Sigmoid colon (tissue), 7 donors: ENCODE results near the gene COL5A1. TPM values are rescaled to one million over a fixed set of nuclear protein-coding genes. Genes with fewer than 3 reads are reported as not detected.

Experiments used
- DNase-seq: peaks from one replicate; pipeline ENCODE4 v3.0.0-alpha.2; 2019
- H3K27ac ChIP-seq, 4 donors: fragments of 200-600 bp; sonication (generic); one replicate each; pipeline ENCODE4 v1.5.1; 2016 to 2019; ENCODE audit warnings: mild to moderate bottlenecking in 1 of 4
- H3K27me3 ChIP-seq, 3 donors: fragments of 200-600 bp; sonication (generic); one replicate each; pipeline ENCODE4 v1.5.1; 2019; ENCODE audit warnings: mild to moderate bottlenecking in 1 of 3
- H3K36me3 ChIP-seq, 4 donors: fragments of 200-600 bp; sonication (generic); one replicate each; pipeline ENCODE4 v1.5.1; 2016 to 2019
- H3K4me1 ChIP-seq, 4 donors: fragments of 200-600 bp; sonication (generic); one replicate each; pipeline ENCODE4 v1.5.1; 2017 to 2019
- H3K4me3 ChIP-seq, 4 donors: fragments of 200-600 bp; sonication (generic); one replicate each; pipeline ENCODE4 v1.5.1; 2017 to 2019; ENCODE audit warnings: mild to moderate bottlenecking in 2 of 4, moderate library complexity in 1 of 4
- H3K9me3 ChIP-seq, 4 donors: fragments of 200-600 bp in 3 of 4; sonication (generic) in 3 of 4; one replicate each; pipeline versions ENCODE4 v1.5.1 to v1.6.1; 2013 to 2019
- CTCF ChIP-seq, 4 experiments: fragments of 450-650 bp in 3 of 4; fragments of 200-600 bp in 1 of 4; IDR thresholded peaks; one replicate each; pipeline ENCODE4 v1.5.1; 2016 to 2019; ENCODE audit warnings: antibody characterized with exemption in 4 of 4, mild to moderate bottlenecking in 3 of 4, moderate library complexity in 2 of 4
- EP300 ChIP-seq, 4 donors: sonication (generic); formaldehyde crosslinking; IDR thresholded peaks; one replicate each; pipeline ENCODE4 v1.6.1; 2017; ENCODE audit warnings: antibody characterized with exemption in 4 of 4
- POLR2A ChIP-seq, 2 donors: fragments of 450-650 bp; IDR thresholded peaks; one replicate each; pipeline ENCODE4 v1.6.1; 2016; ENCODE audit warnings: antibody characterized with exemption in 2 of 2, mild to moderate bottlenecking in 2 of 2, moderate library complexity in 2 of 2
- POLR2AphosphoS5 ChIP-seq, 4 donors: sonication (generic); formaldehyde crosslinking; IDR thresholded peaks; one replicate each; pipeline ENCODE4 v1.6.1; 2017; ENCODE audit warnings: antibody characterized with exemption in 4 of 4
- WGBS, 2 donors: extraction: QIAGEN DNeasy Blood & Tissue Kit; methylation state at CpG; one replicate each; pipeline ENCODE4 v1.1.7; 2013; 5-methylcytosine and 5-hydroxymethylcytosine counted together
- intact Hi-C: fragments of 100-400 bp; cut with DNase I; formaldehyde crosslinking; loops from one replicate; pipeline ENCODE4 v1.15.1; 2023
- polyA plus RNA-seq, 3 donors: library from polyadenylated mRNA; stranded (reverse); fragments of 200-250 nt; gene quantifications; one replicate each; pipeline ENCODE4 v1.2.3, GENCODE V29; 2013
- total RNA-seq, 4 donors: library from RNA; depleted of rRNA; stranded (reverse); fragments of >200 nt; gene quantifications; one replicate each; pipeline ENCODE4 v1.1.0, GENCODE V29; 2016
- donor health status: healthy with polysubstance abuse.
- donor health status: Bipolar disorder and iron deficiency.
- donor health status: healthy.

The COL5A1 gene
- total and polyA plus RNA-seq, 7 donors, result 4.2 to 168 (median 24.2) TPM

DNA sequence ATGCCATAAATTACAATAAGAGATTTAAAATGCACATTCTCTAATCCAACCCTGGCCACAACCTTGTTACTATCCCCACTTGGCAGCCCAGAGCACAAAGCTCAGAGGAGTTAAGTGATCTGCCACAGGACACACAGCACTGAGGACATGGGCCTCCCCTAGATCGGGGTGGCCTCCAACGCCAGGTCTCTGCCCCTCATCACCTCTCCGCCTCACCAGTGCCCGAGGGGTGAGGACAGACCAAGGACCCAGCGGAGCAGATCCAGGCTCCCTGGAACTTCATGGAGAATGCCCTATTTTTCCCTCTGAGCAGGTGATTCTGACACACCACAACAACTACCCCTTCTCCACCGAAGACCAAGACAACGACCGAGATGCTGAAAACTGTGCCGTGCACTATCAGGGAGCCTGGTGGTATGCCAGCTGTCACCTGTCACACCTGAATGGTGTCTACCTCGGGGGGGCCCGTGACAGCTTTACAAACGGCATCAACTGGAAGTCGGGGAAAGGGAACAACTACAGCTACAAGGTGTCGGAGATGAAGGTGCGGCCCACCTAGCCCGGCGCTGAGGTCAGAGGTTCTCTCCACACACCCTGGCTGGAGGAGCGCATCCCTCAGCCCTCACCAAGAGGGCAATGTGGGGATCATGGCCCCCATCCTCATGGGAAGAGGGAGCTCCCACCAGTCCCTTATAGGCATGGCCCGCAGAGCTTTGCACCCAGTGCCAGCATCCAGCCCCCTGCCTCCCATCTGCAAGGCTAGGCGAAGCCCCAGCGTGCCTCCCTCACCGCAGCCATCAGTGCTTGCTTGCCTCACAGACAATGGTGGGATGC lies 226.5 kb downstream of the COL5A1 start:
- no peak for TF ChIP-seq EP300 (IDR thresholded peaks at IDR 0.05)
- TF ChIP-seq POLR2AphosphoS5 (IDR thresholded peaks at IDR 0.05), result no peak
- no peak for TF ChIP-seq POLR2A (IDR thresholded peaks at IDR 0.05)
- no peaks in the 10 kb centered on the region for H3K9me3 ChIP-seq
- H3K36me3 ChIP-seq, result no peaks in the 10 kb centered on the region
- peaks cover 0 to 18% (median 0%) of the 10 kb centered on the region in 4 donors for H3K4me1 ChIP-seq
- H3K4me3 ChIP-seq, result no peak overlapping the region
- intact Hi-C loops, result no loop called here
- 91 to 93% methylated on average over 22 of the region's 22 CpGs for WGBS, 2 donors
- peaks cover 0 to 18% (median 4%) of the 10 kb centered on the region in 3 donors for H3K27me3 ChIP-seq
- no peak for DNase-seq
- no peak overlapping the region for H3K27ac ChIP-seq

- Histone ChIP-seq H3K4me1 (peaks cover 0 to 10% (median 0%) of the 10 kb centered on the region in 4 donors), H3K27me3 (peaks cover 0 to 18% (median 4%) of the 10 kb centered on the region in 3 donors), H3K36me3 (no peaks in the 10 kb centered on the region), H3K4me3 (no peak overlapping the region), H3K9me3 (no peaks in the 10 kb centered on the region), H3K27ac (no peak overlapping the region)
- intact Hi-C loops, result no loop called here
- 80 to 83% methylated on average over 25 of the region's 25 CpGs for WGBS, 2 donors
- no peak for DNase-seq
- no peak for TF ChIP-seq POLR2AphosphoS5 (IDR thresholded peaks at IDR 0.05)
These were observed 227.3 kb downstream of the COL5A1 start for GRCh38 chr9:134868751-134869553.

- TF ChIP-seq POLR2A (IDR thresholded peaks at IDR 0.05), result no peak
- intact Hi-C loops, result no loop called here
- Histone ChIP-seq H3K27ac (no peak overlapping the region), H3K36me3 (no peaks in the 10 kb centered on the region), H3K9me3 (no peaks in the 10 kb centered on the region), H3K4me3 (no peak overlapping the region), H3K4me1 (peaks cover 0 to 2% (median 0%) of the 10 kb centered on the region in 4 donors), H3K27me3 (peaks cover 0 to 18% (median 3%) of the 10 kb centered on the region in 3 donors)
- WGBS, 2 donors, result 69 to 86% methylated on average over 17 of the region's 17 CpGs
- DNase-seq, result no peak
These were observed 228.1 kb downstream of the COL5A1 start for GRCh38 chr9:134869554-134870300.

DNA sequence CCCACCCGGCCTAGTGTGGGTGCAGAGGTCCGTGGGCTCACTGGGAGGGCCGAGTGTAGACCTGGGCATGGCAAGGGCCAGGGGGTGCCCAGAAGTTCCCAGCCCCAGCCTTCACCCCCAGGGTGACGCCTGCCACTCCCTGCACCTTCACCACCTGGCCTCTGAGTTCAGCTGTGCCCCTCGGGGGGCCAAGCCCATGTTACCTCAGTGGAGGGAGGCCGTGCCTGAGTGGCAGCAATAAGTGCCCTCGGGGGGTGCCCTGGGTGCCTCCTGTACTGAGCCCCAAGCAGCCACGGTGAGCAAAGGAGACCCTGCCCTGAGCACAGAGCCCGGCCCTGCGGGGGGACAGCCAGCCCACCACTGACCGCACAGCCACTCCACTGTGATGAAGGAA lies 228.7 kb downstream of the COL5A1 start:
- WGBS, 2 donors, result 74 to 86% methylated on average over 11 of the region's 11 CpGs
- intact Hi-C loops, result no loop called here
- H3K27me3 ChIP-seq, result peaks cover 0 to 18% (median 0%) of the 10 kb centered on the region in 3 donors
- no peaks in the 10 kb centered on the region for H3K36me3 ChIP-seq
- DNase-seq, result no peak
- no peak overlapping the region for H3K4me3 ChIP-seq
- H3K4me1 ChIP-seq, result no peaks in the 10 kb centered on the region
- no peak overlapping the region for H3K27ac ChIP-seq
- no peaks in the 10 kb centered on the region for H3K9me3 ChIP-seq
- no peak for TF ChIP-seq CTCF (IDR thresholded peaks at IDR 0.05)
- no peak for TF ChIP-seq EP300 (IDR thresholded peaks at IDR 0.05)
- no peak for TF ChIP-seq POLR2AphosphoS5 (IDR thresholded peaks at IDR 0.05)
- TF ChIP-seq POLR2A (IDR thresholded peaks at IDR 0.05), result no peak

GRCh38 chr9:134870746-134871662 lies 229.4 kb downstream of the COL5A1 start:
- Histone ChIP-seq H3K36me3 (no peaks in the 10 kb centered on the region), H3K9me3 (no peaks in the 10 kb centered on the region), H3K27me3 (peaks cover 0 to 18% (median 0%) of the 10 kb centered on the region in 3 donors), H3K4me1 (no peaks in the 10 kb centered on the region), H3K27ac (peak overlapping the region in 3 of 4 donors; percentile 17 to 61 (median 43)), H3K4me3 (no peak overlapping the region)
- no peak for DNase-seq
- intact Hi-C loops, result no loop called here
- 75 to 76% methylated on average over 30 of the region's 30 CpGs for WGBS, 2 donors
- TF ChIP-seq CTCF (IDR thresholded peaks at IDR 0.05), result no peak
